Measurements from ENCODE around the gene UGT1A9. TPM values are rescaled to one million over a fixed set of nuclear protein-coding genes. Genes with fewer than 3 reads are reported as not detected.

UGT1A9 gene
- polyA plus RNA-seq, 4 donors, result 0.07 TPM; not detected in 3

- DNase-seq (no peak), FAIRE-seq (no peak)
- H3K9me3 ChIP-seq (ENCODE audit: control insufficient read depth in 2 of 2, insufficient read depth in 1 of 2, low read depth in 1 of 2, low read length in 1 of 2), result no peaks in the 10 kb centered on the region
- H3K36me3 ChIP-seq (ENCODE audit: control insufficient read depth in 3 of 3, insufficient read depth in 2 of 3, low read depth in 1 of 3, low read length in 3 of 3), result no peaks in the 10 kb centered on the region
- no peak overlapping the region for H3K27ac ChIP-seq (ENCODE audit: low read depth in 1 of 3, low read length in 2 of 3)
- H3K27me3 ChIP-seq (ENCODE audit: control insufficient read depth in 3 of 3, insufficient read depth in 3 of 3, low read length in 3 of 3), result peaks cover 0 to 1% (median 0%) of the 10 kb centered on the region in 3 donors
- no peak overlapping the region for H3K4me3 ChIP-seq (ENCODE audit: low read depth in 1 of 3, low read length in 3 of 3)
- H3K4me1 ChIP-seq (ENCODE audit: control insufficient read depth in 3 of 3, insufficient read depth in 2 of 3, low read depth in 1 of 3, low read length in 2 of 3), result no peaks in the 10 kb centered on the region
Measured at GRCh38 chr2:233673896-233674295, 2.2 kb downstream of the UGT1A9 start.

DNA sequence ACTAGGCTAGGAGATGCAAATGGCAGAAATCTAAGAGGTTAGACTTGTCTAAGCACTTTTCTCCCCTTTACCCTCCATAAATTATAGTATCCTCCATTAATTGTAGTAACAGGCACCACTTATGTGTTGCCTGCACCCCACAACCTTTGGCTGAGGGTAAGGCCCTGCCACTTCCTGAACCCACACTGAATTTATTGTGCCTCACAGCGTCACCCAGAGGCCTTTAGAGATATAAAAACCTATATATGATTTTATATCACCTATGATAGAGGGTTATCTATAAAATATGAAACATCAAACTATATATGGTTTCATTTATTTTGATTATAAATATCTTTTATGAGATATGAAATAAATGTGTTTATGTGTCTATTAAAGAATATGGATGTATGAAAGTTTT lies 2.6 kb downstream of the UGT1A9 start:
- 29 to 41% (median 39%) methylated on average over 1 of the region's 1 CpG for WGBS, 3 donors
- no peak for FAIRE-seq

GRCh38 chr2:233674995-233675394 lies 3.3 kb downstream of the UGT1A9 start:
- no peak for DNase-seq
- H3K27me3 ChIP-seq (ENCODE audit: control insufficient read depth in 3 of 3, insufficient read depth in 3 of 3, low read length in 3 of 3), result peaks cover 0 to 1% (median 0%) of the 10 kb centered on the region in 3 donors
- 60 to 73% (median 67%) methylated on average over 4 of the region's 4 CpGs for WGBS, 3 donors
- no peaks in the 10 kb centered on the region for H3K9me3 ChIP-seq (ENCODE audit: control insufficient read depth in 2 of 2, insufficient read depth in 1 of 2, low read depth in 1 of 2, low read length in 1 of 2)
- no peak overlapping the region for H3K4me3 ChIP-seq (ENCODE audit: low read depth in 1 of 3, low read length in 3 of 3)
- FAIRE-seq, result no peak
- H3K36me3 ChIP-seq (ENCODE audit: control insufficient read depth in 3 of 3, insufficient read depth in 2 of 3, low read depth in 1 of 3, low read length in 3 of 3), result no peaks in the 10 kb centered on the region
- no peaks in the 10 kb centered on the region for H3K4me1 ChIP-seq (ENCODE audit: control insufficient read depth in 3 of 3, insufficient read depth in 2 of 3, low read depth in 1 of 3, low read length in 2 of 3)
- H3K27ac ChIP-seq (ENCODE audit: low read depth in 1 of 3, low read length in 2 of 3), result no peak overlapping the region

More for the DNA sequence above, 2.6 kb downstream of the UGT1A9 start:
- no peak for DNase-seq
- H3K4me3 ChIP-seq (ENCODE audit: low read depth in 1 of 3, low read length in 3 of 3), result no peak overlapping the region
- H3K36me3 ChIP-seq (ENCODE audit: control insufficient read depth in 3 of 3, insufficient read depth in 2 of 3, low read depth in 1 of 3, low read length in 3 of 3), result no peaks in the 10 kb centered on the region
- no peaks in the 10 kb centered on the region for H3K4me1 ChIP-seq (ENCODE audit: control insufficient read depth in 3 of 3, insufficient read depth in 2 of 3, low read depth in 1 of 3, low read length in 2 of 3)
- no peak overlapping the region for H3K27ac ChIP-seq (ENCODE audit: low read depth in 1 of 3, low read length in 2 of 3)
- H3K9me3 ChIP-seq (ENCODE audit: control insufficient read depth in 2 of 2, insufficient read depth in 1 of 2, low read depth in 1 of 2, low read length in 1 of 2), result no peaks in the 10 kb centered on the region
- H3K27me3 ChIP-seq (ENCODE audit: control insufficient read depth in 3 of 3, insufficient read depth in 3 of 3, low read length in 3 of 3), result peaks cover 0 to 1% (median 0%) of the 10 kb centered on the region in 3 donors

DNA sequence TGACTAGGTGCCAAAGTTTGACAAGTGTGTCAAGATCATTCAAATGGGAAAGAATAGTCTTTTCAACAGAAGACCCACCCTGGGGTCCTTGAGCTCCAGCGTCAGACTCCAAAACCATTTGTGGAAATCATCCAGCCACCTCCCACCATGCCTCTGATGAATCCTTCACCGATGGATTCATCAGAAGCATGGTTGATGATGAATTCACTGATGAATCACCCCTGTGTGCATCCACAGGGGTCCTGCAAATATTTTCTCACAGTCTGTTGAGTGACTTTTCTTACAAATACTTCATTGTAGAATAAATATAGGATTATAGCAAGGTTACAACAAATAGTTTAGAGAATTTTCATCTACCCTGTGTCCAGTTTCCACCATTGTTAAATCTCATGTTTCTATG lies 4.3 kb downstream of the UGT1A9 start:
- H3K36me3 ChIP-seq (ENCODE audit: control insufficient read depth in 3 of 3, insufficient read depth in 2 of 3, low read depth in 1 of 3, low read length in 3 of 3), result no peaks in the 10 kb centered on the region

DNA sequence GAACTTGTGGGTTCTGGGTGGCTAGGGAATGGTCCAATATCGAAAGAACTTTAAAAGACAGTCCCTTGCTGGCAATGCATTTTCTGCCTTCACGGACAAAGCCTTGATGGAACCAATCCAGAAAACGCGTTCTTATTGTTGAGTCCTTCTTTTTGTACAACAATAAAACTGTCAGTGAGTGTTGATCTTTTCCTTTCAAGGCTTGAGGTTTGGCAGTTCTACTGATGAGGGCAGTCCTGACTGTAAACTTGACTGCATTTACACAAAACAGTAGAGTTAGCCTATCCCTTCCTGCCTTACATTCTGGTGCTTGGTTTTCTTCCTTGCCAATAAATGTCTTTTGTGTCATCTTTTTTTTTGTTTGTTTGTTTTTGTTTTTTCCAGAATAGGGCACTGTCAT lies 7.5 kb downstream of the UGT1A9 start:
- FAIRE-seq (no peak), DNase-seq (no peak)
- no peak overlapping the region for H3K4me3 ChIP-seq (ENCODE audit: low read depth in 1 of 3, low read length in 3 of 3)
- H3K36me3 ChIP-seq (ENCODE audit: control insufficient read depth in 3 of 3, insufficient read depth in 2 of 3, low read depth in 1 of 3, low read length in 3 of 3), result no peaks in the 10 kb centered on the region
- H3K9me3 ChIP-seq (ENCODE audit: control insufficient read depth in 2 of 2, insufficient read depth in 1 of 2, low read depth in 1 of 2, low read length in 1 of 2), result no peaks in the 10 kb centered on the region
- H3K27me3 ChIP-seq (ENCODE audit: control insufficient read depth in 3 of 3, insufficient read depth in 3 of 3, low read length in 3 of 3), result peaks cover 0 to 2% (median 1%) of the 10 kb centered on the region in 3 donors
- WGBS, 3 donors, result 74 to 80% (median 76%) methylated on average over 4 of the region's 4 CpGs
- H3K27ac ChIP-seq (ENCODE audit: low read depth in 1 of 3, low read length in 2 of 3), result no peak overlapping the region
- H3K4me1 ChIP-seq (ENCODE audit: control insufficient read depth in 3 of 3, insufficient read depth in 2 of 3, low read depth in 1 of 3, low read length in 2 of 3), result no peaks in the 10 kb centered on the region

More for the DNA sequence above, 4.3 kb downstream of the UGT1A9 start:
- no peaks in the 10 kb centered on the region for H3K9me3 ChIP-seq (ENCODE audit: control insufficient read depth in 2 of 2, insufficient read depth in 1 of 2, low read depth in 1 of 2, low read length in 1 of 2)
- FAIRE-seq (no peak), DNase-seq (no peak)
- H3K4me1 ChIP-seq (ENCODE audit: control insufficient read depth in 3 of 3, insufficient read depth in 2 of 3, low read depth in 1 of 3, low read length in 2 of 3), result no peaks in the 10 kb centered on the region
- H3K4me3 ChIP-seq (ENCODE audit: low read depth in 1 of 3, low read length in 3 of 3), result no peak overlapping the region
- WGBS, 3 donors, result 86 to 96% (median 92%) methylated on average over 2 of the region's 2 CpGs
- peaks cover 0 to 1% (median 0%) of the 10 kb centered on the region in 3 donors for H3K27me3 ChIP-seq (ENCODE audit: control insufficient read depth in 3 of 3, insufficient read depth in 3 of 3, low read length in 3 of 3)
- no peak overlapping the region for H3K27ac ChIP-seq (ENCODE audit: low read depth in 1 of 3, low read length in 2 of 3)

DNA sequence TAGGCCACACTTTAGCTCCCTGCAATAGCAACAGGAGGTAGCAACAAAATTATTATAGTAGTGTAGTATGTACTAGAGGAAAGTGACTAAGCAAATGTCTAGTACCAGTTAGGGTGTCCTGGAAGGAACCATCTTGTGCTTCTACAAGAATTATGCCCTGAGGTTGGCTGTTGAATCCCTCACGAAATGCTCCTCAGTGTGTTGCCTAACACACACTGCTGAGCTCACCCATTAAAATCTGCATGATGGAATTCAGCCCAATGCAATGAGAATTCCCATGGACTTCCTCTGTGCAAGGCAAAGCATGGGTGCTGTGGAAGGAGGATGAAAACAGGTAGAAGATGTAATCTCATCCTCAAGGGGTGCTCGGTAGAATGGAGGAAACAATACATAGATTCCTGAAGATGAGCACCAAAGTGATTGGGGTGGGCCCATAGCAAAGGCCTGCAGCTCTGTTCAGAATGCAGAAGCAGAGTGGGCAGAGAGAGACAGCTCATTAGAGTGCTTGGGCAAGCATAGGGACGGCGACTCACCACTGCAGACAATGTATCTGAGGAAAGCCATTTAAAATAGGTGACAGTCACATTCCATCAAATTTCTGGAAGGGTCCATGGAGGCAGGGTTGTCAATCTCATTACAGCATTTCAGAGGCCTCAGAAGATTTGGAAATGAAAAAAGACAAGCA lies 8.8 kb downstream of the UGT1A9 start:
- DNase-seq (no peak), FAIRE-seq (no peak)
- H3K9me3 ChIP-seq (ENCODE audit: control insufficient read depth in 2 of 2, insufficient read depth in 1 of 2, low read depth in 1 of 2, low read length in 1 of 2), result no peaks in the 10 kb centered on the region
- H3K36me3 ChIP-seq (ENCODE audit: control insufficient read depth in 3 of 3, insufficient read depth in 2 of 3, low read depth in 1 of 3, low read length in 3 of 3), result no peaks in the 10 kb centered on the region
- H3K4me1 ChIP-seq (ENCODE audit: control insufficient read depth in 3 of 3, insufficient read depth in 2 of 3, low read depth in 1 of 3, low read length in 2 of 3), result peaks cover 0 to 2% (median 0%) of the 10 kb centered on the region in 3 donors
- no peak overlapping the region for H3K4me3 ChIP-seq (ENCODE audit: low read depth in 1 of 3, low read length in 3 of 3)
- H3K27me3 ChIP-seq (ENCODE audit: control insufficient read depth in 3 of 3, insufficient read depth in 3 of 3, low read length in 3 of 3), result peaks cover 0 to 2% (median 1%) of the 10 kb centered on the region in 3 donors
- 81 to 93% (median 91%) methylated on average over 4 of the region's 4 CpGs for WGBS, 3 donors
- no peak overlapping the region for H3K27ac ChIP-seq (ENCODE audit: low read depth in 1 of 3, low read length in 2 of 3)

- 74 to 86% (median 82%) methylated on average over 5 of the region's 5 CpGs for WGBS, 3 donors
- Histone ChIP-seq H3K4me1 (ENCODE audit: control insufficient read depth in 3 of 3, insufficient read depth in 2 of 3, low read depth in 1 of 3, low read length in 2 of 3) (peaks cover 0 to 2% (median 0%) of the 10 kb centered on the region in 3 donors), H3K4me3 (ENCODE audit: low read depth in 1 of 3, low read length in 3 of 3) (no peak within 1 kb of the TSS), H3K27ac (ENCODE audit: low read depth in 1 of 3, low read length in 2 of 3) (no peak within 1 kb of the TSS), H3K36me3 (ENCODE audit: control insufficient read depth in 3 of 3, insufficient read depth in 2 of 3, low read depth in 1 of 3, low read length in 3 of 3) (no peaks in the 10 kb centered on the region), H3K27me3 (ENCODE audit: control insufficient read depth in 3 of 3, insufficient read depth in 3 of 3, low read length in 3 of 3) (peaks cover 0 to 2% (median 0%) of the 10 kb centered on the region in 3 donors), H3K9me3 (ENCODE audit: control insufficient read depth in 2 of 2, insufficient read depth in 1 of 2, low read depth in 1 of 2, low read length in 1 of 2) (no peaks in the 10 kb centered on the region)
- DNase-seq, result no peak
- no peak for FAIRE-seq
Measured at GRCh38 chr2:233681521-233682099, 9.9 kb downstream of the UGT1A9 start, which contains the start of gene UGT1A7. TSS of gene UGT1A7 (plus strand) at chr2:233681901. CDS start at chr2:233681938, 37 bp downstream.

DNA sequence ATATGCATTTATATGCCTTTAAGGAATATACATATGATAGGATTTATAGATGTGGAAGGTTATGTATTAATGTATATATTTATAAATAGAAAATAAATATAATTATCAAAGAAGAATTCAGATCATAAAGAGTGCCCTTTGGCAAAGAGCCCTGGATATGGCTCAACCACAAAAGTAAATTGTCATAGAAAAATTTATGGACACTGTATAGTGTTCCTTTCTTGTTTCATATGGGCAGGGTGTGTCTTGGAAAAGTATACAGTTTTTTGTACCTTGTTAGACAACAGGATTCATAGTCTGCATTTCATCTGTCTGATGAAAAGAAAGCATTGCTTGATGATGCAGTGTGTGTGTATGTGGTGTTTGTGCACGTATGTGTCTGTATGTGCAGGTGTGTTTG lies 12.9 kb downstream of the UGT1A9 start:
- no peak overlapping the region for H3K27ac ChIP-seq (ENCODE audit: low read depth in 1 of 3, low read length in 2 of 3)
- H3K36me3 ChIP-seq (ENCODE audit: control insufficient read depth in 3 of 3, insufficient read depth in 2 of 3, low read depth in 1 of 3, low read length in 3 of 3), result no peaks in the 10 kb centered on the region
- no peak for FAIRE-seq
- DNase-seq, result no peak
- no peak overlapping the region for H3K4me3 ChIP-seq (ENCODE audit: low read depth in 1 of 3, low read length in 3 of 3)
- peaks cover 0 to 2% (median 0%) of the 10 kb centered on the region in 3 donors for H3K27me3 ChIP-seq (ENCODE audit: control insufficient read depth in 3 of 3, insufficient read depth in 3 of 3, low read length in 3 of 3)
- peaks cover 0 to 2% (median 0%) of the 10 kb centered on the region in 3 donors for H3K4me1 ChIP-seq (ENCODE audit: control insufficient read depth in 3 of 3, insufficient read depth in 2 of 3, low read depth in 1 of 3, low read length in 2 of 3)
- H3K9me3 ChIP-seq (ENCODE audit: control insufficient read depth in 2 of 2, insufficient read depth in 1 of 2, low read depth in 1 of 2, low read length in 1 of 2), result no peaks in the 10 kb centered on the region
- WGBS, 3 donors, result 56 to 87% (median 75%) methylated on average over 1 of the region's 1 CpG
